Fibroblast of lung (primary cell): Measurements from ENCODE around the gene UTS2B. TPM values are rescaled to one million over a fixed set of nuclear protein-coding genes. Genes with fewer than 3 reads are reported as not detected.

Source experiments
- DNase-seq, 2 donors: peaks; one replicate each; pipeline versions ENCODE4 v3.0.0 to v3.0.0-alpha.2; 2010; ENCODE audit warnings: low read depth in 2 of 2
- H2AFZ ChIP-seq: 2 replicates; pipeline ENCODE4 v1.5.1; 2012; ENCODE audit warnings: low read length, control low read depth, inconsistent platforms
- H3K27ac ChIP-seq: 2 replicates; pipeline ENCODE4 v1.5.1; 2011; ENCODE audit warnings: low read length, control low read depth; ENCODE audit not compliant: insufficient read depth
- H3K27me3 ChIP-seq: 2 replicates; pipeline ENCODE4 v1.5.1; 2011; ENCODE audit warnings: mild to moderate bottlenecking, low read length; ENCODE audit not compliant: control insufficient read depth, insufficient read depth
- H3K36me3 ChIP-seq: 2 replicates; pipeline ENCODE4 v1.5.1; 2011; ENCODE audit warnings: low read length; ENCODE audit not compliant: control insufficient read depth, insufficient read depth
- H3K4me1 ChIP-seq: 2 replicates; pipeline ENCODE4 v1.5.1; 2011; ENCODE audit warnings: low read length; ENCODE audit not compliant: control insufficient read depth, insufficient read depth; ENCODE audit errors: extremely low read depth
- H3K4me2 ChIP-seq: 2 replicates; pipeline ENCODE4 v1.5.1; 2011; ENCODE audit warnings: low read length, control low read depth; ENCODE audit not compliant: insufficient read depth; ENCODE audit errors: extremely low read depth
- H3K4me3 ChIP-seq, 4 experiments: fragments of 200-600 bp in 1 of 4; sonication (generic) in 1 of 4; replicated peaks in 1 of 4; 2 replicates each; pipeline ENCODE4 v1.5.1; 2011 to 2016; ENCODE audit warnings: low read length in 4 of 4, low read depth in 3 of 4, mild to moderate bottlenecking in 3 of 4, control low read depth in 2 of 4, inconsistent platforms in 1 of 4, mixed read lengths in 1 of 4; ENCODE audit not compliant: insufficient read depth in 1 of 4; ENCODE audit errors: control extremely low read depth in 1 of 4
- H3K79me2 ChIP-seq: 2 replicates; pipeline ENCODE4 v1.5.1; 2012; ENCODE audit warnings: mild to moderate bottlenecking, low read length, inconsistent platforms; ENCODE audit not compliant: control insufficient read depth, insufficient read depth
- H3K9ac ChIP-seq: 2 replicates; pipeline ENCODE4 v1.5.1; 2011; ENCODE audit warnings: mild to moderate bottlenecking, low read length, control low read depth; ENCODE audit not compliant: insufficient read depth
- H3K9me3 ChIP-seq: 2 replicates; pipeline ENCODE4 v1.5.1; 2012; ENCODE audit warnings: low read depth, low read length; ENCODE audit not compliant: control insufficient read depth, insufficient read depth
- H4K20me1 ChIP-seq: 2 replicates; pipeline ENCODE4 v1.5.1; 2011; ENCODE audit warnings: low read length; ENCODE audit not compliant: control insufficient read depth, insufficient read depth; ENCODE audit errors: extremely low read depth
- EZH2 ChIP-seq: IDR thresholded peaks from 2 replicates; pipeline ENCODE4 v1.5.1; 2012; ENCODE audit warnings: low read length, control low read depth, mild to moderate bottlenecking; ENCODE audit errors: missing control alignments
- polyA plus RNA-seq, 2 donors: library from polyadenylated mRNA; depleted of rRNA in 1 of 2; stranded (reverse) in 1 of 2; unstranded in 1 of 2; fragments of >200 nt; gene quantifications; 2 replicates each; pipeline ENCODE4 v1.2.1, GENCODE V29; 2011 to 2012; ENCODE audit warnings: missing spikeins in 1 of 2
- total RNA-seq: library from RNA; depleted of rRNA; stranded (reverse); fragments of >200 nt; gene quantifications from 2 replicates; pipeline ENCODE4 v1.2.1, GENCODE V29; 2014
- TF ChIP-seq, protein P1 (sequence below), 2 donors: IDR thresholded peaks in 1 of 2; conservative IDR thresholded peaks in 1 of 2; 1 replicate in 1 of 2; 2 replicates in 1 of 2; pipeline ENCODE4 v1.5.1; 2011 to 2012; ENCODE audit warnings: low read length in 2 of 2, control low read depth in 1 of 2, inconsistent platforms in 1 of 2, low read depth in 1 of 2, mild to moderate bottlenecking in 1 of 2

The UTS2B gene
- total and polyA plus RNA-seq, 2 donors (not counting 1 experiment from before 2014, with no cell fraction given): 0.99 to 1.3 TPM

DNA sequence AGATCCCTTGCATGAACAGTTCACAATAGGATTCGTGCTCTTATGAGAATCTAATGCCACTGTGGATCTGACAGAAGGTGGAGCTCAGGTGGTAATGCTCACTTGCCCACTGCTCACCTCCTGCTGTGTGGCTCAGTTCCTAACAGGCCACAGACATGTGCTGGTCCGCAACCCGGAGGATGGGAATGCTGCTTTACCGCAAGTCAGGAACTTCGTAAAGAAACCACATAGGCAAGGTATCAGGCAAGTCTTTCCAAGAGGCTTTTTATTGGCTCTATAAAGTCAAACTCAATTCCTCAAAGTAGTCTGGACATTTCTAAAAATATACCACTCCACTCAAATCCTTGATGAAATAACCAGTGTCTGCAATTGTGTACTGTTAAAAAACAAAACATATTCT lies 75.2 kb downstream of the UTS2B start:
- peak in 1 of 2 donors; percentile 40 for DNase-seq

DNA sequence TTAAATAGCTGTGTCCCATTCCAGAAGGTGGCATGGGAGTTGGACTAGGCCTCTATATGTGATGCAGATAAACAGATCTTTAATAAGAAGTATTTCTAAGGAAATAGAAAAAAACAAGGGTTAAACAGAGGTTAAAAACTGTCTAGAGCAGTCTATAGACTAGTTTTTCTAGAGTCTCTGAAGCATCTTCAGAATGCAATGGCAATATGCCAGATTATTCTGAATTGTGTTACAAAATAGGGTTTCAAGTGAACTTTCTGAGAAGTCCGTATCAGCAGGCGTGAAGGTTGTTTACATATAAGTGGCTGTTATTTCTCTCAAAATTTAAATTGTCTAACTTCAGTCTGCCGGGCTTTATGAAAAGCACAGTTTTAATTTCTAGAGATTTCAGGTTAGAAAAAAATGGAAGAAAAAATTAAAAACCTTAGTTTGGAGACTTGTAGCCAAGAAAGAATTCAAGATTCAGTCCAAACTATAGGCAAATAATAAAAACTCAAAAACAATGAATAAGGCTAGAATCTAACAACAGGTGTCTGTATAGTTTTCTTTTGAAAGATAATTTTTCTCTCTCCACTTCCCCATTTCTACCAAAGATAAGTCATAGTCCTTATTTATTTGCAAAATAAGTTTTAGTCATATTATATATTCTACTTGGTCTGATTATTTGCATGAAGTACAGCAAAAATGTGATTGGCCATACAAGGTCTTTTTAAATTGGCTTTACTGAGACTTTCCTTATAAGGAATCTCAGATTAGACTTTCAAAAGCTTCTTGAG lies 76.0 kb downstream of the UTS2B start:
- Histone ChIP-seq H3K9me3 (no peaks in the 10 kb centered on the region), H3K4me1 (no peaks in the 10 kb centered on the region), H2AFZ (no peak overlapping the region), H3K36me3 (no peaks in the 10 kb centered on the region), H3K79me2 (no peaks in the 10 kb centered on the region), H3K9ac (no peak overlapping the region), H3K27me3 (no peaks in the 10 kb centered on the region), H4K20me1 (no peaks in the 10 kb centered on the region), H3K4me3 (no peak overlapping the region), H3K27ac (no peak overlapping the region), H3K4me2 (no peak overlapping the region)
- peak; percentile 6 to 22 for DNase-seq
- TF ChIP-seq, protein P1, sequence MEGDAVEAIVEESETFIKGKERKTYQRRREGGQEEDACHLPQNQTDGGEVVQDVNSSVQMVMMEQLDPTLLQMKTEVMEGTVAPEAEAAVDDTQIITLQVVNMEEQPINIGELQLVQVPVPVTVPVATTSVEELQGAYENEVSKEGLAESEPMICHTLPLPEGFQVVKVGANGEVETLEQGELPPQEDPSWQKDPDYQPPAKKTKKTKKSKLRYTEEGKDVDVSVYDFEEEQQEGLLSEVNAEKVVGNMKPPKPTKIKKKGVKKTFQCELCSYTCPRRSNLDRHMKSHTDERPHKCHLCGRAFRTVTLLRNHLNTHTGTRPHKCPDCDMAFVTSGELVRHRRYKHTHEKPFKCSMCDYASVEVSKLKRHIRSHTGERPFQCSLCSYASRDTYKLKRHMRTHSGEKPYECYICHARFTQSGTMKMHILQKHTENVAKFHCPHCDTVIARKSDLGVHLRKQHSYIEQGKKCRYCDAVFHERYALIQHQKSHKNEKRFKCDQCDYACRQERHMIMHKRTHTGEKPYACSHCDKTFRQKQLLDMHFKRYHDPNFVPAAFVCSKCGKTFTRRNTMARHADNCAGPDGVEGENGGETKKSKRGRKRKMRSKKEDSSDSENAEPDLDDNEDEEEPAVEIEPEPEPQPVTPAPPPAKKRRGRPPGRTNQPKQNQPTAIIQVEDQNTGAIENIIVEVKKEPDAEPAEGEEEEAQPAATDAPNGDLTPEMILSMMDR (conservative IDR thresholded peaks at IDR 0.05 in 1 of 2, IDR thresholded peaks at IDR 0.05 in 1 of 2; ENCODE audit: low read depth in 1 of 2, low read length in 2 of 2): no peak
- no peak for TF ChIP-seq EZH2

More for the DNA sequence above, 75.2 kb downstream of the UTS2B start:
- TF ChIP-seq, protein P1 (conservative IDR thresholded peaks at IDR 0.05 in 1 of 2, IDR thresholded peaks at IDR 0.05 in 1 of 2; ENCODE audit: low read depth in 1 of 2, low read length in 2 of 2): no peak
- no peak for TF ChIP-seq EZH2
- Histone ChIP-seq H3K79me2 (no peaks in the 10 kb centered on the region), H4K20me1 (no peaks in the 10 kb centered on the region), H3K36me3 (no peaks in the 10 kb centered on the region), H3K4me3 (no peak overlapping the region), H3K9ac (no peak overlapping the region), H3K27me3 (no peaks in the 10 kb centered on the region), H2AFZ (no peak overlapping the region), H3K27ac (no peak overlapping the region), H3K4me1 (no peaks in the 10 kb centered on the region), H3K9me3 (no peaks in the 10 kb centered on the region), H3K4me2 (no peak overlapping the region)

DNA sequence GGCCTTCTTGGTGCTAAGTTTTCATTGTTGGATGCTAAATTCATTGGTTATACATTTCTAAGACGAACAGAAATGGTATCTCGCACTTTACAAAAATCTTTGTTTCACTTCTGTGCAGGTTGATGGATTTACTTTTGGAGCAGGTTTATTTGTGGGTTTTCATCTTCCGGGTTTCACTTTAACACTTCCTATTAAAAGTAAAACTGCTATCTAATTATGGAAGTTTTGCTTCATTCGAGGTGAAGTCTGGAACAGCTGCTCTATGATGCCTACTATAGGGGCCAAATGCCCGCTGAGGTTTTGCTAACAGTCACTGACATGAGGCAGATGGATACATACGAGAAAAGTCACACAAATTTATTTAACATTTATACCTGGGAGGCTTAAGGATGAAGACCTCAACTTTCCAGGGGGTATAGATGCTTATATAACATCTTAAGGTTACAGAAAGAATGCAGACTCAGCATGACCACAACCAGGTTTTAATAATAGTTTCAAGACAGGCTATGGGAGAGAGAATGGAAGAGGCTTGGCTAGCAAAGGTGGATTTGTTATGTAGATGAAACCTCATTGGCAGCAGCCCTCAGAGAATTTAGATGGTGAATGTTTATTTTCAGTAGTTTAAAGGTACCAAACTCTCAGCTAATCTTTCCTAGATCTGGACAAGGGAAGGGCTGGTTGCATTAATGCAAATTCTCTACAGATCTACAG lies 77.1 kb downstream of the UTS2B start:
- no peak overlapping the region for H3K4me3 ChIP-seq
- H3K9ac ChIP-seq: no peak overlapping the region
- H4K20me1 ChIP-seq: no peaks in the 10 kb centered on the region
- H3K9me3 ChIP-seq: no peaks in the 10 kb centered on the region
- no peak overlapping the region for H2AFZ ChIP-seq
- no peak overlapping the region for H3K4me2 ChIP-seq
- no peak overlapping the region for H3K27ac ChIP-seq
- no peaks in the 10 kb centered on the region for H3K36me3 ChIP-seq
- no peaks in the 10 kb centered on the region for H3K4me1 ChIP-seq
- no peak for TF ChIP-seq EZH2
- TF ChIP-seq, protein P1 (conservative IDR thresholded peaks at IDR 0.05 in 1 of 2, IDR thresholded peaks at IDR 0.05 in 1 of 2; ENCODE audit: low read depth in 1 of 2, low read length in 2 of 2): no peak
- H3K27me3 ChIP-seq: no peaks in the 10 kb centered on the region
- no peaks in the 10 kb centered on the region for H3K79me2 ChIP-seq
- no peak for DNase-seq
